Right renal pelvis (tissue), 4 donors: Measurements from ENCODE around the gene SLC7A6. TPM values are rescaled to one million over a fixed set of nuclear protein-coding genes. Genes with fewer than 3 reads are reported as not detected.

ENCODE experiments used
- DNase-seq, 4 donors: peaks; one replicate each; pipeline ENCODE4 v3.0.0-alpha.2; 2013; ENCODE audit warnings: low read depth in 4 of 4, low spot score in 3 of 4, missing footprints in 1 of 4
- polyA plus RNA-seq, 4 donors: library from polyadenylated mRNA; unstranded; fragments of 120-200 nt; gene quantifications; one replicate each; pipeline ENCODE4 v1.2.1, GENCODE V29; 2013; ENCODE audit not compliant: insufficient read length in 4 of 4

Gene SLC7A6
- polyA plus RNA-seq, 4 donors, result 12.6 to 16.3 (median 13.4) TPM

GRCh38 chr16:68252383-68252782 lies 11.9 kb upstream of the SLC7A6 start:
- DNase-seq, result no peak

- DNase-seq, result no peak
Observed at GRCh38 chr16:68253721-68254120, 10.6 kb upstream of the SLC7A6 start.

DNA sequence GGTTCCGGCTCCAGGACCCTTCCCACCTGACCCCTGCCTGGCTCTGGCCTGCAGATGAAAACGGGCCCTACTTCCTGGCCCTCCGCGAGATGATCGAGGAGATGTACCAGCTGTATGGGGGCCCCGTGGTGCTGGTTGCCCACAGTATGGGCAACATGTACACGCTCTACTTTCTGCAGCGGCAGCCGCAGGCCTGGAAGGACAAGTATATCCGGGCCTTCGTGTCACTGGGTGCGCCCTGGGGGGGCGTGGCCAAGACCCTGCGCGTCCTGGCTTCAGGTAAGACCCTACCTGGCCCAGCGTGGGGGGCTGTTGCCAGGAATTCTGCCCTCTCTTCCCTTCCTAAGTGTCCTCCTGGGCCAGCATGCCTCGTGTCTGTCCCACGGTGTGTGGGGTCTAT lies 8.6 kb upstream of the SLC7A6 start:
- no peak for DNase-seq

DNA sequence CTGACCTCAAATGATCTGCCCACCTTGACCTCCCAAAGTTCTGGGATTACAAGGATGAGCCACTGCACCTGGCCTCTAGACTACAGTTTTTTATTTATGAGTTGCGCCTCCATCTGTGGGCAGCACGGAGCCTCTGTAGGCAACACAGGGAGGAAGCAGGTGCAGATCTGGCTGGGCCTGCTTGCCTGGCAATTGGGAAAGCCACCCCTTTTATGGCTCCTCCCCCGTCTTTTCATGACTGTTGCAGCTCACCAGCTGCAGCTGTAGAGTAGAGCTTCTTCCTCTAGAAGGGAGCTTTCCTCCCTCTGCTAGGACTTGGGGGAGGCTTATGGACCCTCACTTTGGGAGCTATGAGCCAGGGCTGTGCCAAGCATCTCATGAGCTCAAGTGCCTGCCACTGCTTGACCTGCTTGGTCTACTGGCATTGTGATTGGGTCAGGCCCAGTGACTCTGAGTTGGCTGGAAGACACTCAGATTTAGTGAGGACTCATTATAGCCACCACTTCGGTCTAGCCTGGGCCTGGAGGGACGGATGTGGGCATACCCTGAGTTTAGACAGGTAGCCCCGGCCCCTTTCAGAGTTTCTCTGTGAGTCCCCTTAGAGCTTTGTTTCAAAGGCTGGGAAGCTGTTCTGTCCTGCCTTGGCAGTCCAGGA lies 6.9 kb upstream of the SLC7A6 start:
- DNase-seq, result no peak

DNA sequence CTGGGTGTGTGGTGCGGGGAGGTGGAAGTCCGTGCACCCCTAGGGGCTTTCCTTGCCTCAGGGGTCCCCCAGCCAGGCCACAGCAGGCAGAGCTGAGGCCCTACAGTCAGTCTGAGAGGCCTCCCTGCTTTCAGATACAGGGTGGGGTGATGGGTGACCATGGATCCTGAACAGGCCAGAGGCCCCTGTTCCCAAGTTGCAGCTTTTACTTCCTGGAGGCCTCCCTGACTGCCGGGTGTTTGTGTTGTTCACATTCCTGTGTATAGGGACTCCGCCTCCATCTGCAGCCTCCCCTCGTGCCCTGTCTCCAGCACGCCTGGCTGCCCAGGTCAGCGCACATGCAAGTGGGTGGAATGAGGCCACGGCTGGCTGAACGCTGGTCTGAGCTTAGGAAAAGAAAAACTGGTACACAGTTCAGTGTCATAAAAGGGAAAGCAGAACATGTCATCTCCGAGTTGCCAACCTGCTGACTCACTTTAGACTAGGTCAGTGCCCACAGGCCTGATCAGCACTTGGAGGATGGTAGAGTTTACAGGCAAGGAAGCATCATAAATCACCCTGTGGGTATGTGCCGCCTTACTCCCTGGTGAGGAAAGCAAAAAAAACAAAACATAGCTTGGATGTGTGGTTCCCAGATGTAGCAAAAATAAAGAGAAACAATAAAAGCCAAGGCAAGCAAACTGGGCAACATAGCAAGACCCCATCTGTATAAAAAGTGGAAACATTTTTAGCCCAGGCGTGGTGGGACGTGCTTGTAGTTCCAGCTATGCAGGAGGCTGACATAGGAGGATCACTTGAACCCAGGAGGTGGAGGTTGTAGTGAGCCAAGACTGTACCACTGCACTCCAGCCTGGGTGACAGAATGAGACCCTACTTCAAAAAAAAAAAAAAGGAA lies 6.2 kb upstream of the SLC7A6 start:
- DNase-seq, result peak in 3 of 4 donors; percentile 44 to 83 (median 83)

DNA sequence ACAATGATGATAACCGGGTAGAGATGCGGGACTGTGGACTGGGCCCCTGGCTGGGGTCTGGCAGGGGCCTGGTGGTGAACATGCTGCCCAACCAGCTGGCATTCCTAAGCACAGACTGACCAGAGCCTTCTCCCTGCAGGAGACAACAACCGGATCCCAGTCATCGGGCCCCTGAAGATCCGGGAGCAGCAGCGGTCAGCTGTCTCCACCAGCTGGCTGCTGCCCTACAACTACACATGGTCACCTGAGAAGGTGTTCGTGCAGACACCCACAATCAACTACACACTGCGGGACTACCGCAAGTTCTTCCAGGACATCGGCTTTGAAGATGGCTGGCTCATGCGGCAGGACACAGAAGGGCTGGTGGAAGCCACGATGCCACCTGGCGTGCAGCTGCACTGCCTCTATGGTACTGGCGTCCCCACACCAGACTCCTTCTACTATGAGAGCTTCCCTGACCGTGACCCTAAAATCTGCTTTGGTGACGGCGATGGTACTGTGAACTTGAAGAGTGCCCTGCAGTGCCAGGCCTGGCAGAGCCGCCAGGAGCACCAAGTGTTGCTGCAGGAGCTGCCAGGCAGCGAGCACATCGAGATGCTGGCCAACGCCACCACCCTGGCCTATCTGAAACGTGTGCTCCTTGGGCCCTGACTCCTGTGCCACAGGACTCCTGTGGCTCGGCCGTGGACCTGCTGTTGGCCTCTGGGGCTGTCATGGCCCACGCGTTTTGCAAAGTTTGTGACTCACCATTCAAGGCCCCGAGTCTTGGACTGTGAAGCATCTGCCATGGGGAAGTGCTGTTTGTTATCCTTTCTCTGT lies 5.1 kb upstream of the SLC7A6 start:
- no peak for DNase-seq

DNA sequence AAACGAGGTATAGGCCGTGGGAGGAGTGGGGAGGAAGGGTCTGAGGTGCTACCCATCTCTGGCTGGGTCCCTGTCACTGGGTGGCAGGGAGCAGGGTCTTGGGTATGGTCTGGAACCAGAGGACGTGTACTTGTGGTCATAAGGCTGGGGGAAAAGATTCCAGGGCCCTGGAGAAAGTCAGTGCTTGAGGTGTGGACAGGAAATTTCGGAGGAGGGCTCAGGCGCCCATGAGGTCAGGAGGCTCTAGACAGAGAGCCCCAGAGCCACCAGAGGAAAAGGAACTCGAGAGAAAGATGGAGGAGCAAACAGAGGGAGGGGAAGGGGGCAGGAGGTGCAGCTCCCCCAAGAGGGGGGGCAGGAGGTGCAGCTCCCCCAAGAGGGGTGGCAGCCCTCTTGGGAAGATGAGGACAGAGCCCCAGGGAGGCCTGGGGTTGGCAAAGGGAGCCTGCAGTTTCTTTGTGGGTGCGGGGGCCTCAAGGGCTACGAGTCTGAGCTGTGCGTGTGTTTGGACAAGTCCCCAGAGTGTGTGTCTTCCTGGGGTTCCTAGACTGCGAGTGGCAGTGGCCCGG lies 683 bp upstream of the SLC7A6 start:
- no peak for DNase-seq

GRCh38 chr16:68265078-68265920 lies 973 bp downstream of the SLC7A6 start:
- no peak for DNase-seq

- no peak for DNase-seq
Observed at GRCh38 chr16:68267612-68268405, 3.5 kb downstream of the SLC7A6 start.

GRCh38 chr16:68269793-68270192 lies 5.5 kb downstream of the SLC7A6 start:
- no peak for DNase-seq

DNA sequence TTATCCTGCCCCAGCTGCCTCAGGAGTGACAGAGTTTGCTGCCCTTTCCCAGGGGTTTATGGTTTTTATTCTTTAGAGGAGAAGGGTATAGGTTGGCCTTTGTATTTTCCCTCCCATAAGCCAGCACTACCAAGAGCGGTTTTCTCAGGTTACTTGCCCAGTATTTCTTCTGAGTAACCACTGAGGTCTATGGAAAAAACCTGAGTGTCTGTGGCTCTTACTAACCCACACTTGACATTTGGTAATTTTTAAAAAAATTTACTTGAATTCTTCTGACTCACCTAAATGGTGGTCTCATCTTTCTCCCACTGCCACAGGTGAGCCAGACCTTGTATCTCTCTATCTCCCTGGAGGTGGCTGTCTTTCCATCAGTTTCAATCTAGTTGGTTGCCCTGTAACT lies 6.0 kb downstream of the SLC7A6 start:
- DNase-seq, result no peak

- DNase-seq, result no peak
Observed at GRCh38 chr16:68272507-68273209, 8.3 kb downstream of the SLC7A6 start.

DNA sequence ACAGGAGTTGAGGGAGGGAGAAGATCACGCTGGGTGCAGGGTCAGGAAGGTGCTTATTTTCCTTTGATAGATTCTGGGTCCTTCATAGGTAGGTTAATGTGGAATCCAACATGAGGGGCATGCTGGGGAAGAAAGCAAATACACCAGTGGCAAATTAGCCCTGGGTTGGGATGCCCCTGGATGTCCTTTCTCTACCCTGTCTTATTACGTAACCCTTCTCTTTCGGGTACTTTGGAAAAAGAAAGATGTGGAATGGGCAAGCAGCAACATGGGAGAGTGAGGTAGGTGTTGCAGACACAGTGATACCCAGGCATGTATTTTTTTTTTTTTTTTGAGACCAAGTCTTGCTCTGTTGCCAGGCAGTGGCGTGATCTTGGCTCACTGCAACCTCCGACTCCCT lies 9.1 kb downstream of the SLC7A6 start:
- DNase-seq, result no peak

DNA sequence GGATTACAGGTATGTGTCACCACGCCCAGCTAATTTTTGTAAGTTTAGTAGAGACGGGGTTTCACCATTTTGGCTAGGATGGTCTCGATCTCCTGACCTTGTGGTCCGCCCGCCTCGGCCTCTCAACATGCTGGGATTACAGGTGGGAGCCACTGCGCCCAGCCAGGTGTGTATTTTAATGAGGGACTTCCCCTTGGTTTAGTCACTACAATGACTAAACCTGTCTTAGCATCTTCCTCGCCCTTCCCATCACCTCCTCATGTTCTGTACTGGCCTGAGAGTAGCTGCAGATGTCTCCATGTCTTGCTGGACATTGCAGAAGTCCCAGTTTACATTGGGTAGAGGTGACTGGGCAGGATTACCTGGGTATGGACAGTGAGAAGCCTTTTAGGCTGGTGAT lies 9.6 kb downstream of the SLC7A6 start:
- DNase-seq, result no peak

DNA sequence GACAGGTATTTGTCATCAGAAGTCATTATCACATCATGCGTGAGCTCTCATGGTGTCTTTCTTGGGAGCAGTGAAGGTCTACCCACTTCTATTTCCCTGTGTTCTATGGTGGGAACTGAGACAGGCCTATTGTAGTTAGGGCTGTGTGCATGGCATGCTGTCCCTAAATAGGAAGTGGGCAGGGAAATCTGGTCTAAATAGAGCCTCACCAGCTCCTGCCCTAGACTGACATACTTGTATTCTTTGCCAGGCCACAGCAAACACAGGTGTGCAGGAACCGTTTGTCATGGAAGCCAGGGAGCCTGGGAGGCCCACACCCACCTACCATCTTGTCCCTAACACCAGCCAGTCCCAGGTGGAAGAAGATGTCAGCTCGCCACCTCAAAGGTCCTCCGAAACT lies 10.1 kb downstream of the SLC7A6 start:
- DNase-seq, result no peak

DNA sequence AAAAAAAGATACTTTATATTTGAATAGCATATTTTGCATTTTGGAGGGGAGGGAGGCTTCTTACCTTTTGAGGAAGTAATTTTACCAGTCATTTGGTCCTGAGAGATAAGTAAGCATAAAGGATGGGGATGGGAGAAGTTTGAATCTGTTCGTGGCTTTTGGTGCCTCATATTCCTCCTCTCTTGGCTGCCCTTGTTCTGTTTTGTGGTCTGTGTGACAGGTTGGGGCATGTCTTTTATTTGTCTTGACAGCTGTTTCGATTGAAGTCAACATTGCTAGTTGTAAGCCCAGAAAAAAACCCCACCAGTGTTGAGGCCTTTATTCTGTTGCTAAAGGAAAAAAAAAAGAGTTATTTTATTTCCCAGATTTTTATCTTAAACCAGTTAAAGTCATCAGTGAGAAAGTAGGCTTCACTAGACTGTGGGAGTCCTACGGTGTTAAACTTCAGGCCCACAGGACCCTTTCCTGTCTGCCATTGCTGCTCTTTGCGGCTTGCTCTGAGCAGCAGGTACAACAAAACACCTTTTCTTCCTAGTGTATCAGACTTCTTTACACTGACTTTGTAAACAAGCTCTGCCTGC lies 11.4 kb downstream of the SLC7A6 start:
- DNase-seq, result no peak

DNA sequence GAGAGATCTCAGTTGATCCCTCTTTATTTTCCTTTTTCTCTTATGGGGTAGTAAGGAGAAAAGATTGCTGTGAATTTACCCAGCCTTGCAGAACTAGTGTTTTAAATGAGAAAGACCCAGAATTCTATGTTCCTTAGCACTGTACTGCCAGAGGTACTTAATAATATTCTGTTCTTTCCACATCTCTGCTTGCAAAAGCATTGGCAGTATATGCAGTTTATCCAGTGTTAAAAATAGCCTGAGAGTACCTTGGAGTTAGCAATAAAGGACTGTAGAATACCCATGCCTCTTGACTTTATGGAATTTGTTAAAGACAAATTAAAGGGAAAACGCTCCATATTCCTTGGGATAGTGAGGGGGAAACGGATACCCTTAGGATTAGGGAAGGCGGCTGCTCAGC lies 11.9 kb downstream of the SLC7A6 start:
- no peak for DNase-seq
